Skeletal muscle cell (primary cell): Measurements from ENCODE around the gene CSAD.

Source experiments
- DNase-seq: peaks from one replicate; pipeline ENCODE4 v3.0.0-alpha.2; 2010; ENCODE audit warnings: low read depth
- H3K4me3 ChIP-seq: 2 replicates; pipeline ENCODE4 v1.5.1; 2011; ENCODE audit warnings: low read depth, mild to moderate bottlenecking, control low read depth, low read length, moderate library complexity

Gene CSAD

DNA sequence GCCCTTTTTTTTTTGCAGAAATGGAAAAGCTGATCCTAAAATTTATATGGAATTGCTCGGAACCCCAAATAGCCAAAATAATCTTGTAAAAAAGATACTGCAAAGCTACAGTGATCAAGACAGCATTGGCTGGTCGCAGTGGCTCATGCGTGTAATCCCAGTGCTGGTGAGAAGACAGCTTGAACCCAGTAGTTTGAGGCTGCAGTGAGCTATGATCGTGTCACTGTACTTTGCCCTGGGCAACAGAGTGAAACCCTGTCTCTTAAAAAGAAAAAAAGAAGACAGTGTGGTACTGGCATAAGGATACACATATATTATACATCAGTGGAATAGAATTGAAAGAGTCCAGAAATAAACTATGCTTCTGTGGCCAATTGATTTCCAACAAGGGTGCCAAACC is 20.9 kb upstream of the CSAD start:
- DNase-seq = no peak
- no peak overlapping the region for H3K4me3 ChIP-seq

DNA sequence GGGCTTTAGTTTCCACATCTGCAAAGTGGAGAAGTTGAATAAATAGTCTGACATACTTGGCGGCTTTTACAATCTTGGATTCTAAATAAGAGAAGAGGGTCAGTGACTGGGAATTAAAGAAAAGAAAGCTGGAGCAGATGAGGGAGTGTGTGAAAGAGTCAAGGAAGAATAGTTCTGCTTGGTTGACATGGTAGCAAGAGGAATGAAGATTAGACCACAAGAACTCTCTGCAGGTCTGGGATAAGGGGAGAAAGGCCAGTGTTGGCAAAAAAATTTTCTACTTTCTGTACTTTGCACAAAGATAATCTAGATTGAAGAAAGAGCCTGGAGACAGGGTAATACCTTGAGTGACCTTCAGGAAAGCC is 20.4 kb upstream of the CSAD start:
- DNase-seq = no peak
- H3K4me3 ChIP-seq = no peak overlapping the region

DNA sequence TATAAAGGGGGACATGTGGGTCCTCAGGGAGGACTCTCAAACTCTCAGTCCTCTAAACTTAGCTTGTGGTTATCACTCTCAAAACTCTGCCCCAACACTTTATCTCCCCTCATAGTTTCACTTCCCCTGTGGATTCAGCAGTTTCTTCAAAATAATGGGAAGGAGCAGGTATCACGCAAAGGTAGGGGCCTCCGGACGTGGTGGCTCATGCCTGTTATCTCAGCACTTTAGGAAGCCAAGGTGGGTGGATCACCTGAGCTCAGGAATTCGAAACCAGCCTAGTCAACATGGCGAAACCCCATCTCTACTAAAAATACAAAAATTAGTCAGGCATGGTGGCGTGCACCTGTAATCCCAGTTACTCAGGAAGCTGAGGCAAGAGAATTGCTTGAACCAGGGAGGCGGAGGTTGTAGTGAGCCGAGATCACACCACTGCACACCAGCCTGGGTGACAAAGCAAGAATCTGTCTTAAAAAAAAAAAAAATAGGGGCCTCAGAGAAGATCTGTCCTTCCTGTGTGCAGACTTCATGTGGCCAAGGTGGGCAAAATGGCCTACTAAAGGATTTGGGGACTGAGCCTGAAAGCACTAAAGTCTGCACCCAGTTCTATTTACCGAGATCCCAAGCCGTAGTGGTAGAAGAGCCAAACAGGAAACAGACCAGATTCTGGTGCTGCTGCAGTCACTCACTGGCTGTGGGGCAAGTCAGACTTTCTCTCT is 19.9 kb upstream of the CSAD start:
- no peak overlapping the region for H3K4me3 ChIP-seq
- no peak for DNase-seq

DNA sequence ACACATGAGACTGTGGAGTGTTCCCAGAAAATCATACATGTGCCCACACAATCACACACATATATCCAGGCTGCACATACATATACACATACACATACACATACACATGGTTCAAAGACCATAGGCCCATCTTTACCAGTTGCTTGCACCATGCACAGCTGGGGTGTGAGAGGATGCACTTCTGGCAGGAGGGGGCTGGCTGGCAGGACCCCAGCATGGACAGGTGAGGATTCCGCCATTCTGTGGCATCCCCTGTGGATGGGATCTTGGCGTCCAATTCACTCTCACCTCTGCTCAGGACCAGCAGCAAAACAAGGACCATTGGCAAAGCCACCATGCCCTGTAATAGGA is 19.4 kb upstream of the CSAD start:
- H3K4me3 ChIP-seq = no peak overlapping the region
- no peak for DNase-seq

DNA sequence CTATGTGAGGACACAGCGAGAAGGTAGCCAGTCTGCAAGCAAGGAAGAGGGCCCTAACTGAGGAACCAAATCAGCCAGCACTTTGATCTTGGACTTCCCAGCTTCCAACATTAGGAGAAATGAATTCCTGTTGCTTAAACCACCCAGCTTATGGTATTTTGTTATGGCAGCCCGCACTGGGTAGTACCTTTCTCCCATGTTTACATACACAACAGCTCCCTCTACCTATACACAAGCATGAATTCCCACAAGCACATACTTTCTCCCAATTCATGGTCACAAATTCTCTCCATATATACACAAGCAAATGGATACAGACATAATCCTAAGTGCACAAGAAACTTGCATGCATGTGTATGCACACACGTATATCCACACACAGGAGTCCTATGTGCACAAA is 19.0 kb upstream of the CSAD start:
- no peak for DNase-seq
- H3K4me3 ChIP-seq = no peak overlapping the region

DNA sequence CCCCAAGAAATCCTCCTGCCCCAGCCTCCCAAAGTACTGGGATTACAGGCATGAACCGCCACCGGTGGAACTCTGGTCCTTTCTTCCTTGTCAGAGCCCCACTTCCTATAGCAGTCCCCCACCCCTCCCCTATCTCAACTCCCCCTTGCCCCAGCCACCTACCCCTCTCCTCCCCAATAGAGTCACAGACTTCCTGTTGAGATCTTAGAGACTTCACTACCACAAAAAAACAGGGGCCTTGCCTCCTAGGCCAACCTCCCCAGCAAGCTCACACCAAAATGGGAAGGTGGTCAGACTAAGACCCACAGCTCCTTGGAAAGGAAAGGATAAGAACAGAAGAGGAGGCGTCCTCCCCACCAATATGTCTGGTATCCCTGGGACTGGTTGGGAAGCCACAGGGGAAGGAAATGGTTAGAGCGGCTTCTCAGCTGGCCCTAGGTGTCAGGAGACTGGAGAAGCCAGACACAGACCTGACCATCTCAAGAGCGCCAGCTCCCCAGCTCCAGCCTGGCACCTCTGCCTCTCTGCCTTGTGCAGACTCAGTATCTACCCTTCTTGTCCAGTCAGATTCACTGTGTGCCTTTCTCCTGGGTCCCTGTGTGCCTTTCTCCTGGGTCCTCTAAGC is 17.9 kb upstream of the CSAD start:
- no peak overlapping the region for H3K4me3 ChIP-seq
- no peak for DNase-seq

DNA sequence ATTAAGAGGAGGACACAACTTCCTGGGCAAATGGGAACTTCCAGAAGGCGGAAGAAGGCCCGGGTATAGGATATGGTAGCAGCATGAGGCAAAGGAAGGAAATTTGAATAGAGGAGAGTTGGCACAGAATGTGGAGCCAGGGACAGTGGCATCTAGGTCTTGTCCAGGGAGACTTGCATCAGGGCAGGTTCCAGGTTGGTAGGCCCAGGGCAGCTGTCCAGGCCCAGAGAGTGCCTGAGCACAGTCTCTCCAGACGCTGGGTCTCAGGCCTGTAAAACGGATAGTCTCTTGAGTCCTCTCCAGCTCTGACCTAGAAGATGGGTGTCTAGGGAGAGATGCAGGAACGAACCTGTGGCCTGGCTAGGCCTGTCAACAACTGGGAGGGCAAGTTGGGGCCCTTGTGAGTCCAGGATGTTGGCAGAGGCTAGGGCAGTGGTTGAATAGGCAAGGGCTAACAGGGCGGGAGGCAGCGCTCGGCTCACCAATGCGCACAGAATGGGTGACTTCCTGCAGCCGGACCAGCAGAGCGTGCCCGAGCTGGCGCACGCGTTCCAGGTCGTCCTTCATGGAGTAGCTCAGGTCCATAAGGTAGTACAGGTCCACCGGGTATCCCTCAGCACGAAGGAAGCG is 16.4 kb upstream of the CSAD start:
- no peak for DNase-seq
- H3K4me3 ChIP-seq = no peak overlapping the region

DNA sequence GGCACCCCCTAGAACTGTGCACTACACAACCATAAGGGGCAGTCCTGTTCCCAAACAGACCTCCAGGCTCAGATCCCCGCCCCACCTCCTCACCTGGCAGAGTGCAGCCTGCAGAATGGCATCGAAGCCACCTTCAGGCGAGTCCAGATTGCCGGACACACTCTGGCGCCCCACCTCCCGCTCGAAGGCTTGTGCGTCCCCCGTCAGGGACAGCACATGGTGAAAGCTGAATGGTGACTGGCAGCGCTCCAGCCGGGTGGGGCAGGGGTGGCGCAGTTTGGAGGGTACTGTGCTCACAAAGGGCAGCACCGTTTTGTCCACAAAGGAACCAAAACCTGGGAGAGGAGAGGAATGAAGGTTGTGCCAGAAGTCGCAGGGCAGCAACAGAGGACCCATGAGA is 15.8 kb upstream of the CSAD start:
- H3K4me3 ChIP-seq = no peak overlapping the region
- no peak for DNase-seq

DNA sequence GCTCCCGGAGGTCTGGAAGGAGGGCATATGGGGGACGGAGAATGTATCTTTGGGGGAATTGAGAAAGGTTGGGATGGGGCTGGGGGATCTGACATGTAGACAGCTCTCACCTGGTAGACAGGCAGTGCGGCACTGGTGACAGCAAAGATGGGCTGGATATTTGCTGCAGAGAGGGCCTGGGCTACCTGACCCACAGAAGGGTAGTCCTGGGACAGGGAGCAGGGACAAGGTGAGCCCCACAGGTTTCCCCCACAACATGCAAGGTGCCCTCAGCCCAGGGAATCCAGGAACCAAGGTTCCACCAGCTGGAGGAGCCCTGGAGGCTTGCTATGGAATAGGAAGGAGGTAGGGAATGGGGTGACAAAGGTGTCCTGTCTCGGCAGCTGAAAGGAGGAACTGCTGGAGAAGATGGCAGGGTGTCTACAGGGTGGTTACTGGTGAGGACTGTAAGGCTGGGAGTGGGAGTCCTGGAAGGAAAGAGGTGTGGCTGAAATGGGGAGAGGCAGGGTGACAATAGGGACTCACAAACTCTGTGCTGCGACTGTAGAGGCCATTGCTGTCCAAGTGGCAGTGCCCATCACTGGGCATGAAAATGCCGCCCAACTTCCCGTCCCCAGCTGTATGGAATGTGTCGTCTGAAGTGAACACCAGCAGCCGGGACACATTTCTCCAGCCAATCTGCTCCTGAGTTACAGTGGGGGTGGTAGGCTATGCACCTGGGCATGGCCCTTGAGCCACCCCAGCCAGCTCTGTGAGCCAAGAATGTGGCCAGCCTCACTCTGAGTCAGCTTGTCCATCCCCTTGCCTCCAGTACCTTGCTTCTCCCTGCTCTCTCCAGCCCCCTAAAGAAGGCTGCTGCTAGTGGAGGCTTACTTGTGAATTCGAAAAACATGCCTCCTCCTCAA is 15.0 kb upstream of the CSAD start:
- no peak for DNase-seq
- H3K4me3 ChIP-seq = no peak overlapping the region

DNA sequence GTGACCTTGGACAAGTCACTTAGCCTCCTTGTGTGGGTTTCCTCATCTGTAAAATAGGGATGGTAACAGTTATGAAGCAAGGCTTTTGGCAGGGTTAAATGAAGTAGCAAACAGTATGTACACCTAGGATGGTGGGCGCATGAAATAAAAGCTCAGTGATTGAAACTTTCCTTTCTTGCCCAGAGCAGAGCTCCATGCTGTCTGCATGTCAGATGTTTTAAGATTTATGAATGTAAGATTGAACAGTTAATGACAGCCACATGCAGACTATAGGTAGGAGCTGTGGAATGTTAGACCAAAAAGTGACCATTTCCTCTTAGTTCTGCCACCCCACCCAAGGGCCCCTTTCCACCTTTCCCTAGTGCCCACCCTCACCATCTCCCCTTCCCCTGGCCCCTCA is 14.2 kb upstream of the CSAD start:
- H3K4me3 ChIP-seq = no peak overlapping the region
- no peak for DNase-seq

DNA sequence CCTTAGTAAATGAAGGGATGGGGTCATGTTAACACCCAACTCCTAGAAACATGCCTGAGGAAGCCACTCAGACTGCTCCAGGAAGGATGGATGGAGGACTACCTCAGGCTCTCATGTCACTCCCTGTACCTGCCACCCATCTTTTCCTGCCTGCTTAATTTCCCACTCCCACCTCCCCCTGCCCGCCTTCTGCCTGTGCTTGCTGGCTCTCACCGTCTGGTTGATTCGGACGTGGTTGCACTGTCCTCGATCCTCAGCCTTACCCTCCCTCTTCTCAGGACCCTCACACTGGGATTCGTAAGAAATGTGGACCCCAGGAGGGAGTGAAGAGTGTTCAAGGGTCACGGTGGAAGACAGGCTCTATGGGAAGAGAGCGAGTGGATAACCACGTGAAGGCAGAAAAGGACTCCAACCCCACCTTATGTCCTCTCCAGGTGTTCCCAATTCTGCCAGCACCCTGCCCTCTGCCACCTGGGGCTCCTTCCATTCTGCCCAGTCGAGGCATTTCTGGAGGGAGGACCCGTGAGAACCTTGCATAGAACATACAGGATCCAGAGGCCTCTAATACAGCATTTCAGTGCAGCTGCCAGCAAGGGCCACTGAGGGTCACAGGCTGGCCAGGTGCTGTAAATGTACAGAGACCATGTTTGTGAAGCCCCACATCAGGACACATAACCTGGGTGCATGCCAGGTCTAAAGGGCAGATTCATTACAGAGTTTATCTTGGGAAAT is 13.4 kb upstream of the CSAD start:
- DNase-seq = no peak

DNA sequence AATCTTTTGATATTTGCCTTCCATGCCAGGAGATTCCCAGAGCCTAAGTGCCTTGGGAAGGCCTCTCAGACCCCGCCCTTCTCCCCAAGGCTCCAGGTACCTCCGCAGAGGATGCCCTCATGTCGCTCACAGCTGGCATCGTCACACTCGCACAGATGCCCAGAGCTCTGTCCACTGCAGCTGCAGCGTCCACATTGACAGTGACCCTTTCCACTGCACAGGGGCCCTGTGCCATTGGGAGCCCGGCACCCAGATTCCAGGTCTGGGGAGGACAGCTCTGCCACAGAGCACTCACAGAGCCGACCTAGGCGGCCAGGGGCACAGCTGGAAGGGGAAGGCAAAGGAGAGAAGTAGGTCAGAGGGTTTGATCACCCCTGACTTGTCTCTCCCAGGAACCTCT is 12.3 kb upstream of the CSAD start:
- DNase-seq = no peak
- no peak overlapping the region for H3K4me3 ChIP-seq

More for the DNA sequence above, 13.4 kb upstream of the CSAD start:
- no peak overlapping the region for H3K4me3 ChIP-seq

DNA sequence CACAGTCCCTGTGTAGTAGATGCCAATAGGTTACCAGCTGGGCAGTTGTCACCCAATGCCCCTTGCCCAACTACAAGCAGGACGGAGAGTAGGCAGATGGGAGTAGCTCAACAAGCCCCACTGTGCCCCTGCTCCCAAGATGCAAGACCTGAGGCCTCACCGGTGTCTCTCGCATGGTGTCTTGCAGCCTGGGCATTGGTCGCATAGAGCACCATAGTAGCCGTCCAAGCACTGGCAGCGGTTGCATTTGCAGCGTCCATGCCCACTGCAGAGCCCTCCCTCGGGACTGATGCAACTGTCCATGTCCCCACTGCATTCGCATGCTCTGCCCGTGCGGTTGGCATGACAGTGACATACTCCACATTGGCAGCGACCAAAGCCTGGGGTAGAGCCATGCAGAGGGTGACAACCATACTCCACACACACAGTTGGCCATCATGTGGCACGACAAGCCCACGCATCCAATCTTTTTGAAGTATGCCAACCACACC is 11.9 kb upstream of the CSAD start:
- H3K4me3 ChIP-seq = no peak overlapping the region
- no peak for DNase-seq

DNA sequence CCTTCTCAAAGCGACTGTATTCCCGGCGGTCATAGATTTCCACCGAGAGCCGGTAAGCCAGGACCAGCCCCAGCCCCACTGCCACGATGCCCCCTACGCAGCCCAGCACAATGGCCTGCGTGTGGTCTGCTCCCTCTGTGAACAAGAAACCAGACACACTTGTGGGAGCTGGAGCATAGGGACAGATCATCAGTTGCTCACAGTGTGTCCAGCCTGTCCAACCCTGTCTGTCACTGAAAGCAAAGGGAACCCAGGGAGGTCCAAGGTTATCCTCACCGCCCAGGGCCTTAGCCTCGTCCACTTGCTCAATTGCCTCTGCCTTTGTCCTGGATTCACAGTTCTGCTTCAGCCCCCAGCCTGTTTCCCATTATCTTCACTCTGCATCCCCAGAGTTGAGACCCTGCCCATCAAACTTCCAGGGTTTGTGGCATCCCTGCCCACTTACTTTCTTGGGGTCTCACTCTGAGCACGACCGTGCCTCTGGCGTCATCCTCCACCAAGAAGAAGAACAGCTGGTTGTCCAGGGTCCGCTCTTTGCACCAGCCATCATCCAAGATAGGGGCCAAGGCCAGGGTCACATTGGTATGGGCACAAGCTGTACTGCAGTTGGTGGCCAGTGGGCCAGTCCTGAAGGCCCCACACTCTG is 11.3 kb upstream of the CSAD start:
- no peak overlapping the region for H3K4me3 ChIP-seq
- no peak for DNase-seq

DNA sequence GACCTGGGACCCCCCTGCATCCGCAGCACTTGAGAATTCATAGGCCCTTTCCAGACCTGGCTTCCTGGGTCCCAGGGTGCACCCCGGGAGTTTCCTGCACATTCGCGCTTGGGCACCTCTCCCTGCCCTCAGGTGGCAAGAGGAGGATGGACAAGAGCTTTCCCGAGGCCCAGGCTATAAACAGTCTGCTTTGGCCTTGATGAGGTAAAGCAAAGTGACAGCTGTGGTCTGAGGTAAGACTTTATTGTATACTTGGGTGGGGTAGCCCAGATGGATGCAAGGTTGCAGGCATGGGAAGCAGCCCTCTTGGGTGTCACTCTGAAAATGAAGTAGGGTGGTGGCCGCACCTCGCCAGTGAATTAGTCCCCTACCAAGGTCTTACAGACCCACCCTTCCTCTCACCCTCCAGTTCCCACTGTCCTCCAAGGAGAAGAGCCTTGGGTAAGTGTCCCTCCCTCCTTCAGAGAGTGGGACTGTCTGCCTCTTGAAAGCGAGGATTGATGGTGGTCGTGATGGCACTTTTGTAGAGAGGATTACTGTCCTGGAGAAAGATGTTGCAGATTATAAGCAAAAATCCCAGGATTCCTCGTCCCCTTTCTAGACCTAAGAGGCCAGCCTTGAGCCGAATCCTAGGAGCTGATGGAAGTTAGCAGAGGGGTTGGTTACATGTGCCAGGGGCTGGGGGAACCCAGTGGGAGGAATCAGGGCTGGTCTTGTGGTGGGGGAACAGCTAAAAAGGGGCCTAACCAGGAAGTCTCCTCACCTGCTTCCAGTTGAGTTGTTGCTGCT is 10.6 kb upstream of the CSAD start:
- no peak for DNase-seq
- H3K4me3 ChIP-seq = no peak overlapping the region

DNA sequence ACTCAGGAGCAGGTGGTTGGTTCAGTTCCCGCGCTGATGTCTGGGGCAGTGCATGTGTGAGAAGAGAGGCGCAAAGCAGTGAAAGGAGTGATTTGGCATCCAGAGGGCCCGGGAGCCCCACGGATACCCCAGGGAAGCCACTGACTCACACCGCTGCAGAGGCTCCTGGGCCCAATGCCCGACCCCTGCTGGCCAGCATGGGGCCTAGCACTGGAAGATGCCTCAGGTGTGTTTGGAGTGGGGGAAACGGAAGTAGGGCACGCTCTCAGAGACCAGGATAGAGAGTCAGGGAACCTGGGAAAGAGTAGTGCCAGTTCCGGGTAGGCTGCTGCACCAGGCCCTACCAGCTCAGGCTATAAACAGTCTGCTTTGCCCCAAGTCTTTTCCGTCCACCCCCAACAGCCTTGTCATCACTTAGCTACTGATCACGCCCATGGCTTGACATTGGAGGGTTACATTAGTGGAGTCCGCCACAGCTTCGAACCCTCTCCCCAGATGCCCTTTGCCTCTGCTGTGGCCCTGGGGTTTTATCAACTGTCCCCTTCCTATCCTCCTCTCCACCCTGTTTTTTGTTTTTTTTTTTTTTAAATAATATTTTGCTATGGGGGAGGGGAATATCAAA is 9.5 kb upstream of the CSAD start:
- DNase-seq = peak; percentile 36
- H3K4me3 ChIP-seq = no peak overlapping the region

DNA sequence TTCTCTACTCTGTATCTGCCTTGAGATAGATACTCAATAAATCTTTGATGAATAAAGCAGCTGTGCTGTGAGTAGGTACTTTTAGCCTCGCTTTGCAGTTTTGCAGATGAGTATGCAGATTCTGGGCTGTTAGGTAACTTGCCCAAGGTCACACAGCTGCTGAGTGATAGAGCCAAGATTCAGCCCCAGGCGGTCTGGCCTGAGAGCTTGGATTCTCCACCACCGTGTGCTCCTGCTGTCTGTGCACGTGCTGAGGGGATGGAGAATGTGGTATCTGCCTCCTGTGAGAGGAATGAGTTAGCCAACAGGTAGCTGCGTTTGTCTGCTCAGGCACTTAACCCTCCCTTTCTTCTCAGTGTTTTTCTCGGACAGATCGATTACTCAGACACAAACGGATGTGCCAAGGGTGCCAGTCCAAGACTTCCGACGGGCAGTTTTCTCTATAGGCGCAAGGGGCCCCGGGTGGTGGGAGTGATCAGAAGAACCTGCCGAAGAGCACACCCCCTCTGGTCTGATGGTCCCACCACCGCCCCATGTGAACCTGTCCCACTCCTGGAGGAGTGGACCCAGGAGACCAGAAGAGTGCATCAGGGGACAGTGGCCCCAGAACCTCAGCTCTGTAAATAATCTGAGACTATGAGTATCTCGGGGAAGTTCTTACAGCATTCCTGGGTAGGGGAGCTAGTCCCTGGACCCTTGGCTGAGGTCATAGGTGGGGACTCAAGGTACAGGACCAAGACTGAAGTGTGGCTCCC is 6.6 kb upstream of the CSAD start:
- H3K4me3 ChIP-seq = no peak overlapping the region
- DNase-seq = no peak
